Measurements from ENCODE around the gene APEX1. TPM values are rescaled to one million over a fixed set of nuclear protein-coding genes. Genes with fewer than 3 reads are reported as not detected.

Gene APEX1
- total RNA-seq, 4 donors from 2014 or later, result 108 to 120 (median 111) TPM

- TF ChIP-seq POLR2AphosphoS5 (IDR thresholded peaks at IDR 0.05) (no peak), EP300 (IDR thresholded peaks at IDR 0.05; ENCODE audit: low read depth) (no peak), POLR2A (IDR thresholded peaks at IDR 0.05) (no peak), CTCF (IDR thresholded peaks at IDR 0.05) (no peak)
Measured at GRCh38 chr14:20436363-20436755, 18.7 kb upstream of the APEX1 start.

GRCh38 chr14:20438664-20439063 is 16.4 kb upstream of the APEX1 start:
- H3K27me3 ChIP-seq, result no peaks in the 10 kb centered on the region
- intact Hi-C loops (cut with DNase I; ENCODE audit: low total_unique reads) (no loop called here), in situ Hi-C loops (cut with MboI; ENCODE audit: low pct_ligation_motif_present in 1 of 4, low pct_unique_long_range_greater_than_20kb in 1 of 4, low sequenced_read_pairs in 3 of 4) (no loop called here)
- TF ChIP-seq POLR2A (IDR thresholded peaks at IDR 0.05) (no peak), CTCF (IDR thresholded peaks at IDR 0.05) (no peak), EP300 (IDR thresholded peaks at IDR 0.05; ENCODE audit: low read depth) (no peak), POLR2AphosphoS5 (IDR thresholded peaks at IDR 0.05) (no peak)
- no peaks in the 10 kb centered on the region for H3K9me3 ChIP-seq
- no peak overlapping the region for H3K4me3 ChIP-seq
- no peak overlapping the region for H3K27ac ChIP-seq
- no peak for DNase-seq
- H3K4me1 ChIP-seq, result no peaks in the 10 kb centered on the region
- H3K36me3 ChIP-seq, result no peaks in the 10 kb centered on the region
- 85 to 94% methylated on average over 7 of the region's 7 CpGs for WGBS, 2 donors (ENCODE audit: low coverage in 1 of 2)

More at GRCh38 chr14:20436363-20436755, 18.7 kb upstream of the APEX1 start:
- H3K9me3 ChIP-seq, result no peaks in the 10 kb centered on the region
- H3K27me3 ChIP-seq, result no peaks in the 10 kb centered on the region
- in situ Hi-C loops (cut with MboI; ENCODE audit: low pct_ligation_motif_present in 1 of 4, low pct_unique_long_range_greater_than_20kb in 1 of 4, low sequenced_read_pairs in 3 of 4) (no loop called here), intact Hi-C loops (cut with DNase I; ENCODE audit: low total_unique reads) (no loop called here)
- no peak for DNase-seq
- H3K4me3 ChIP-seq, result no peak overlapping the region
- H3K36me3 ChIP-seq, result no peaks in the 10 kb centered on the region
- H3K27ac ChIP-seq, result no peak overlapping the region
- no peaks in the 10 kb centered on the region for H3K4me1 ChIP-seq
- WGBS, 2 donors (ENCODE audit: low coverage in 1 of 2), result 91 to 94% methylated on average over 3 to 4 of the region's 4 CpGs

GRCh38 chr14:20440465-20440864 is 14.6 kb upstream of the APEX1 start:
- no peak for TF ChIP-seq POLR2AphosphoS5 (IDR thresholded peaks at IDR 0.05)
- TF ChIP-seq POLR2A (IDR thresholded peaks at IDR 0.05), result no peak
- no peak for TF ChIP-seq EP300 (IDR thresholded peaks at IDR 0.05; ENCODE audit: low read depth)
- TF ChIP-seq CTCF (IDR thresholded peaks at IDR 0.05), result no peak
- in situ Hi-C loops (cut with MboI; ENCODE audit: low pct_ligation_motif_present in 1 of 4, low pct_unique_long_range_greater_than_20kb in 1 of 4, low sequenced_read_pairs in 3 of 4), result no loop called here

GRCh38 chr14:20440882-20441281 is 14.1 kb upstream of the APEX1 start:
- Histone ChIP-seq H3K9me3 (no peaks in the 10 kb centered on the region), H3K27ac (no peak overlapping the region), H3K36me3 (peaks cover 0 to under 1% (median 0%) of the 10 kb centered on the region in 4 donors), H3K4me1 (no peaks in the 10 kb centered on the region), H3K27me3 (no peaks in the 10 kb centered on the region), H3K4me3 (no peak overlapping the region)
- TF ChIP-seq EP300 (IDR thresholded peaks at IDR 0.05; ENCODE audit: low read depth), result no peak
- no peak for TF ChIP-seq CTCF (IDR thresholded peaks at IDR 0.05)
- no peak for TF ChIP-seq POLR2AphosphoS5 (IDR thresholded peaks at IDR 0.05)
- no peak for TF ChIP-seq POLR2A (IDR thresholded peaks at IDR 0.05)
- in situ Hi-C loops (cut with MboI; ENCODE audit: low pct_ligation_motif_present in 1 of 4, low pct_unique_long_range_greater_than_20kb in 1 of 4, low sequenced_read_pairs in 3 of 4) (no loop called here), intact Hi-C loops (cut with DNase I; ENCODE audit: low total_unique reads) (no loop called here)
- 46 to 69% methylated on average over 3 to 5 of the region's 5 CpGs for WGBS, 2 donors (ENCODE audit: low coverage in 1 of 2)
- DNase-seq, result no peak

More at GRCh38 chr14:20440465-20440864, 14.6 kb upstream of the APEX1 start:
- DNase-seq, result no peak
- H3K27ac ChIP-seq, result no peak overlapping the region
- H3K4me3 ChIP-seq, result no peak overlapping the region
- H3K4me1 ChIP-seq, result no peaks in the 10 kb centered on the region
- H3K9me3 ChIP-seq, result no peaks in the 10 kb centered on the region
- intact Hi-C loops (cut with DNase I; ENCODE audit: low total_unique reads), result no loop called here
- no peaks in the 10 kb centered on the region for H3K36me3 ChIP-seq
- 89% methylated on average over 5 of the region's 5 CpGs; no CpG with 5 or more reads in 1 of the 2 donors for WGBS, 2 donors (ENCODE audit: low coverage in 1 of 2)
- no peaks in the 10 kb centered on the region for H3K27me3 ChIP-seq
